OCI-LY7 (cell line): ENCODE data around the gene SHC2.

Source experiments
- EZH2phosphoT487 ChIP-seq: fragments of 200-600 bp; sonication (generic); IDR thresholded peaks from 2 replicates; pipeline ENCODE4 v1.6.1; 2018; ENCODE audit warnings: low read depth, borderline replicate concordance, mild to moderate bottlenecking, mixed run types, antibody characterized with exemption, low read length, moderate library complexity, mixed read lengths
- TF ChIP-seq, protein P1 (sequence below): fragments of 200-600 bp; sonication (generic); conservative IDR thresholded peaks from 2 replicates; pipeline ENCODE4 v1.5.1; 2014; ENCODE audit warnings: mild to moderate bottlenecking, antibody characterized with exemption, low read length, moderate library complexity, mixed read lengths

DNA sequence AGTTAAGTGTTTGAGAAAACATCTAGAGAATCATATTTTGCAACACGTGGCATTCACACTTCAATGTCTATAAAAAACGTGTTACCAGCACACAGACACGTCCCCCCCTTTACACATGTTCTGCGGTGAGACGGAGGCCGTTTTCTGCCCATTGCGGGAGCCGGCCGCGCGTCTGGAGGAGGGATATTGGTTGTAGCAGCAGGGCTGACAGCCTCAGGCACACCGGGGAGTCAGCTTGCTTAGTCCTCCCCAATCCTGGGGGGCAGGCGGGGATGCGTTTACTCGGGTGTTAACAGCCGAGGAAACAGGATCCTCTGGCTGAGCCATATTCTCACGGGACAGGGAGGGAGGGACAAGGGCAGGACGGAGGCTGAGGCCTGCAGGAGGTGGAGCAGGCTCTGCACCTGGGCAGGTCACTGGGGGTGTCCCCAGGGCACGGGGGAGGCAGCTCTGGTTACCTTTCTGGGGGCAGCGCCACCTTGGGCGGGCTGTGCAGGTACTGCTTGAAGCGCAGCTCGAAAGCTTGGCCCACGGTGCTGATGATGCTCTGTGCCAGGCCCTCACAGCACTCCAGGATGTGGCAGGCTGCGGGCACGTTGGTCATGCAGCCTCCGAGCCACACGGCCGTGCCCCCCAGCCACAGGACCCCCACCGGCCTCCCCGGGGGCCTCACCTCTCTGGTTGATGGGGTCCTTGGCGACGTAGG lies 25.0 kb downstream of the SHC2 start:
- TF ChIP-seq, protein P1, sequence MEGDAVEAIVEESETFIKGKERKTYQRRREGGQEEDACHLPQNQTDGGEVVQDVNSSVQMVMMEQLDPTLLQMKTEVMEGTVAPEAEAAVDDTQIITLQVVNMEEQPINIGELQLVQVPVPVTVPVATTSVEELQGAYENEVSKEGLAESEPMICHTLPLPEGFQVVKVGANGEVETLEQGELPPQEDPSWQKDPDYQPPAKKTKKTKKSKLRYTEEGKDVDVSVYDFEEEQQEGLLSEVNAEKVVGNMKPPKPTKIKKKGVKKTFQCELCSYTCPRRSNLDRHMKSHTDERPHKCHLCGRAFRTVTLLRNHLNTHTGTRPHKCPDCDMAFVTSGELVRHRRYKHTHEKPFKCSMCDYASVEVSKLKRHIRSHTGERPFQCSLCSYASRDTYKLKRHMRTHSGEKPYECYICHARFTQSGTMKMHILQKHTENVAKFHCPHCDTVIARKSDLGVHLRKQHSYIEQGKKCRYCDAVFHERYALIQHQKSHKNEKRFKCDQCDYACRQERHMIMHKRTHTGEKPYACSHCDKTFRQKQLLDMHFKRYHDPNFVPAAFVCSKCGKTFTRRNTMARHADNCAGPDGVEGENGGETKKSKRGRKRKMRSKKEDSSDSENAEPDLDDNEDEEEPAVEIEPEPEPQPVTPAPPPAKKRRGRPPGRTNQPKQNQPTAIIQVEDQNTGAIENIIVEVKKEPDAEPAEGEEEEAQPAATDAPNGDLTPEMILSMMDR = no peak
- TF ChIP-seq EZH2phosphoT487 = no peak
